Neuronal stem cell (in vitro differentiated cells): ENCODE data around the gene EEF1AKMT4.

Experiments
- DNase-seq: peaks from one replicate; pipeline ENCODE4 v3.0.0-alpha.2; 2013; ENCODE audit warnings: low spot score
- H2AFZ ChIP-seq: one replicate; pipeline ENCODE4 v1.6.1; 2013; ENCODE audit warnings: mild to moderate bottlenecking, low read length, inconsistent platforms
- H2AK5ac ChIP-seq: 2 replicates; pipeline ENCODE4 v1.6.1; 2013; ENCODE audit warnings: low read depth, mild to moderate bottlenecking, inconsistent platforms, low read length, moderate library complexity, mixed read lengths
- H2BK120ac ChIP-seq: 2 replicates; pipeline ENCODE4 v1.6.1; 2013; ENCODE audit warnings: low read depth, mild to moderate bottlenecking, inconsistent platforms, low read length, moderate library complexity, mixed read lengths
- H2BK12ac ChIP-seq: one replicate; pipeline ENCODE4 v1.6.1; 2013; ENCODE audit warnings: low read length, inconsistent platforms
- H2BK15ac ChIP-seq: 2 replicates; pipeline ENCODE4 v1.6.1; 2013; ENCODE audit warnings: mild to moderate bottlenecking, low read length, inconsistent platforms, mixed read lengths
- H2BK5ac ChIP-seq: one replicate; pipeline ENCODE4 v1.6.1; 2013; ENCODE audit warnings: inconsistent platforms, mild to moderate bottlenecking, low read length, moderate library complexity
- H3K14ac ChIP-seq: one replicate; pipeline ENCODE4 v1.6.1; 2013; ENCODE audit warnings: low read length, inconsistent platforms
- H3K18ac ChIP-seq: 2 replicates; pipeline ENCODE4 v1.6.1; 2013; ENCODE audit warnings: low read length, inconsistent platforms
- H3K23ac ChIP-seq: 2 replicates; pipeline ENCODE4 v1.6.1; 2013; ENCODE audit warnings: low read depth, mild to moderate bottlenecking, mixed read lengths, low read length, inconsistent platforms; ENCODE audit not compliant: poor library complexity
- H3K27ac ChIP-seq: replicated peaks from 3 replicates; pipeline ENCODE4 v1.5.1; 2013; ENCODE audit warnings: low read length, inconsistent platforms
- H3K27me3 ChIP-seq, 3 experiments: 2 replicates each; pipeline ENCODE4 v1.6.1; 2013; ENCODE audit warnings: low read length in 3 of 3, mild to moderate bottlenecking in 2 of 3, inconsistent platforms in 1 of 3, low read depth in 1 of 3, mixed read lengths in 1 of 3, moderate library complexity in 1 of 3; ENCODE audit not compliant: control insufficient read depth in 3 of 3, insufficient read depth in 3 of 3
- H3K36me3 ChIP-seq, 2 donors: replicated peaks in 1 of 2; 2 replicates each; pipeline ENCODE4 v1.6.1; 2013; ENCODE audit warnings: low read length in 2 of 2; ENCODE audit not compliant: control insufficient read depth in 2 of 2, insufficient read depth in 2 of 2
- H3K4ac ChIP-seq: 2 replicates; pipeline ENCODE4 v1.6.1; 2013; ENCODE audit warnings: inconsistent platforms, mild to moderate bottlenecking, low read length, moderate library complexity
- H3K4me1 ChIP-seq, 2 donors: 1 replicate in 1 of 2; 2 replicates in 1 of 2; pipeline ENCODE4 v1.6.1; 2013; ENCODE audit warnings: low read length in 2 of 2, low read depth in 1 of 2; ENCODE audit not compliant: control insufficient read depth in 2 of 2, insufficient read depth in 1 of 2
- H3K4me2 ChIP-seq: one replicate; pipeline ENCODE4 v1.6.1; 2013; ENCODE audit warnings: mild to moderate bottlenecking, low read length, inconsistent platforms; ENCODE audit not compliant: insufficient read depth, poor library complexity, severe bottlenecking
- H3K4me3 ChIP-seq, 2 donors: 2 replicates each; pipeline ENCODE4 v1.5.1; 2013; ENCODE audit warnings: low read length in 2 of 2, mild to moderate bottlenecking in 2 of 2, inconsistent platforms in 1 of 2, moderate library complexity in 1 of 2
- H3K79me1 ChIP-seq: one replicate; pipeline ENCODE4 v1.6.1; 2013; ENCODE audit warnings: low read depth, mild to moderate bottlenecking, inconsistent platforms, low read length, moderate library complexity
- H3K9ac ChIP-seq: one replicate; pipeline ENCODE4 v1.6.1; 2013; ENCODE audit warnings: mild to moderate bottlenecking, low read depth, low read length, inconsistent platforms; ENCODE audit not compliant: poor library complexity
- H3K9me3 ChIP-seq, 2 donors: replicated peaks in 1 of 2; 2 replicates each; pipeline versions ENCODE3 to v1.6.1; 2013; ENCODE audit warnings: low read length in 2 of 2, mild to moderate bottlenecking in 2 of 2, inconsistent platforms in 1 of 2, low read depth in 1 of 2, mixed read lengths in 1 of 2, moderate library complexity in 1 of 2; ENCODE audit not compliant: control insufficient read depth in 2 of 2, insufficient read depth in 1 of 2
- H4K8ac ChIP-seq: one replicate; pipeline ENCODE4 v1.6.1; 2013; ENCODE audit warnings: low read depth, mild to moderate bottlenecking, inconsistent platforms, low read length, moderate library complexity
- H4K91ac ChIP-seq: one replicate; pipeline ENCODE4 v1.6.1; 2013; ENCODE audit warnings: low read length, low read depth, mild to moderate bottlenecking, inconsistent platforms; ENCODE audit not compliant: poor library complexity
- WGBS, 2 donors: extraction: QIAGEN DNeasy Blood & Tissue Kit; methylation state at CpG; one replicate each; pipeline ENCODE4 v1.1.7; 2013; ENCODE audit warnings: missing lambda C conversion rate in 2 of 2, mixed read lengths in 1 of 2; ENCODE audit not compliant: insufficient read length in 2 of 2, insufficient replicate concordance in 1 of 2; ENCODE audit errors: extremely low coverage in 2 of 2; 5-methylcytosine and 5-hydroxymethylcytosine counted together

Gene EEF1AKMT4

GRCh38 chr3:184230081-184230602 is 19.3 kb upstream of the EEF1AKMT4 start:
- Histone ChIP-seq H2BK5ac (no peak overlapping the region), H2AK5ac (peak overlapping the region; percentile 75), H2BK12ac (no peak overlapping the region), H3K27ac (no peak overlapping the region), H3K23ac (peak overlapping the region; percentile 73), H2BK15ac (no peak overlapping the region), H3K36me3 (no peaks in the 10 kb centered on the region), H3K4ac (no peak overlapping the region), H3K4me3 (peak overlapping the region; percentile 46 to 68), H2AFZ (peak overlapping the region; percentile 97), H3K27me3 (peaks cover 31 to 91% (median 56%) of the 10 kb centered on the region in 3 experiments), H3K9me3 (peaks cover 0 to 2% of the 10 kb centered on the region in 2 donors), H3K4me2 (peak overlapping the region; percentile 80), H3K4me1 (peaks cover 4 to 6% of the 10 kb centered on the region in 2 donors), H2BK120ac (no peak overlapping the region), H4K91ac (no peak overlapping the region), H4K8ac (no peak overlapping the region), H3K14ac (peak overlapping the region; percentile 82), H3K9ac (no peak overlapping the region), H3K79me1 (peaks cover 2% of the 10 kb centered on the region), H3K18ac (peak overlapping the region; percentile 89)
- WGBS, 2 donors: no CpG with 5 or more reads among the region's 61 CpGs
- no peak for DNase-seq

GRCh38 chr3:184230603-184231528 is 18.6 kb upstream of the EEF1AKMT4 start:
- no peaks in the 10 kb centered on the region for H3K36me3 ChIP-seq
- no CpG with 5 or more reads among the region's 79 CpGs for WGBS, 2 donors
- H3K79me1 ChIP-seq: peaks cover 2% of the 10 kb centered on the region
- H3K4ac ChIP-seq: no peak overlapping the region
- no peak overlapping the region for H2BK12ac ChIP-seq
- no peak overlapping the region for H3K27ac ChIP-seq
- peaks cover 31 to 94% (median 56%) of the 10 kb centered on the region in 3 experiments for H3K27me3 ChIP-seq
- DNase-seq: no peak
- no peak overlapping the region for H2BK120ac ChIP-seq
- H4K8ac ChIP-seq: no peak overlapping the region
- H2BK15ac ChIP-seq: no peak overlapping the region
- H3K4me3 ChIP-seq: peak overlapping the region in 1 of 2 donors; percentile 68
- peak overlapping the region; percentile 82 for H3K14ac ChIP-seq
- peaks cover 0 to 2% of the 10 kb centered on the region in 2 donors for H3K9me3 ChIP-seq
- no peak overlapping the region for H3K9ac ChIP-seq
- no peak overlapping the region for H4K91ac ChIP-seq
- H2BK5ac ChIP-seq: no peak overlapping the region
- peak overlapping the region; percentile 97 for H2AFZ ChIP-seq
- peak overlapping the region; percentile 75 for H2AK5ac ChIP-seq
- peak overlapping the region; percentile 80 for H3K4me2 ChIP-seq
- H3K23ac ChIP-seq: peak overlapping the region; percentile 73
- H3K18ac ChIP-seq: peak overlapping the region; percentile 80
- peaks cover 4 to 7% of the 10 kb centered on the region in 2 donors for H3K4me1 ChIP-seq

DNA sequence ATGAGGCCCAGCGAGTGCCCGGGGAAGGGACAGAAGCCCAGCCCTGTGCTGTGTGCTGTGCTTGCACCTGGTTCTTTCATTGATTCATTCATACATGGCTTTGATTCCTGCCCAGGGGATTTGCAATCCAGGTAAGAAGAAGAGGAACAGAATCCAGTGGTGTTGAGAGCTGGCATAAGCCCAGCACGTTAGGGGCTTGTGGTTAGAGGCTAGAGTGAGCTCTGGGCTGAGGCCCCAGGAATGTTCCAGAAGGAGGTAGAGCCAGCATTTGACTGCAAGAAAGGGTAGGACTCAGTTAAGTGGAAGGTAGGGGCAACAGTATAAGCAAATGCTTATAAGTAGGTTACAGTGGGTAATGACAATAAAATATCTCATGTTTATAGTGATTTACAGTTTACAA is 17.8 kb upstream of the EEF1AKMT4 start:
- Histone ChIP-seq H3K4ac (no peak overlapping the region), H3K9ac (no peak overlapping the region), H3K36me3 (no peaks in the 10 kb centered on the region), H2BK120ac (no peak overlapping the region), H3K27ac (no peak overlapping the region), H3K23ac (no peak overlapping the region), H3K4me1 (peaks cover 4 to 7% of the 10 kb centered on the region in 2 donors), H3K27me3 (peaks cover 31 to 95% (median 56%) of the 10 kb centered on the region in 3 experiments), H2AK5ac (no peak overlapping the region), H3K4me2 (no peak overlapping the region), H4K91ac (no peak overlapping the region), H4K8ac (no peak overlapping the region), H3K9me3 (peaks cover 0 to 2% of the 10 kb centered on the region in 2 donors), H3K4me3 (peak overlapping the region in 1 of 2 donors; percentile 21), H3K14ac (no peak overlapping the region), H2BK5ac (no peak overlapping the region), H2BK15ac (no peak overlapping the region), H2BK12ac (no peak overlapping the region), H3K18ac (no peak overlapping the region), H3K79me1 (peaks cover 2% of the 10 kb centered on the region), H2AFZ (no peak overlapping the region)
- DNase-seq: no peak
- no CpG with 5 or more reads among the region's 3 CpGs for WGBS, 2 donors
